Natural killer cell (primary cell): Measurements from ENCODE around the gene CASP10. TPM values are rescaled to one million over a fixed set of nuclear protein-coding genes. Genes with fewer than 3 reads are reported as not detected.

Source experiments
- ATAC-seq, 3 donors: fragments of 150-1000 bp in 2 of 3; fragments of 200-7000 bp in 1 of 3; cut with Tn5 transposase; 1 replicate in 1 of 3; 2 replicates in 2 of 3; pipeline ENCODE4 v1.10.0; 2021; ENCODE audit warnings: mild to moderate bottlenecking in 2 of 3, moderate library complexity in 2 of 3
- DNase-seq, 2 donors: peaks; one replicate each; pipeline versions ENCODE4 v3.0.0 to v3.0.0-alpha.2; 2013 to 2021; ENCODE audit warnings: mixed read lengths in 1 of 2
- H3K27ac ChIP-seq: one replicate; pipeline ENCODE4 v1.5.1; 2013; ENCODE audit warnings: mild to moderate bottlenecking, low read length
- H3K27me3 ChIP-seq: one replicate; pipeline ENCODE4 v1.6.1; 2013; ENCODE audit warnings: low read length; ENCODE audit not compliant: control insufficient read depth, insufficient read depth
- H3K36me3 ChIP-seq: one replicate; pipeline ENCODE4 v1.6.1; 2013; ENCODE audit warnings: low read length; ENCODE audit not compliant: control insufficient read depth, insufficient read depth
- H3K4me1 ChIP-seq: one replicate; pipeline ENCODE4 v1.6.1; 2013; ENCODE audit warnings: low read length; ENCODE audit not compliant: control insufficient read depth, insufficient read depth
- H3K4me3 ChIP-seq: one replicate; pipeline ENCODE4 v1.5.1; 2013; ENCODE audit warnings: low read length
- H3K9me3 ChIP-seq: one replicate; pipeline ENCODE4 v1.6.1; 2013; ENCODE audit warnings: low read length; ENCODE audit not compliant: control insufficient read depth, insufficient read depth
- H3K27ac Mint-ChIP-seq, 2 donors: one replicate each; pipeline ENCODE4 v1.8.0; 2022; ENCODE audit warnings: mild to moderate bottlenecking in 2 of 2, mixed read lengths in 2 of 2, moderate library complexity in 1 of 2
- H3K27me3 Mint-ChIP-seq, 2 donors: one replicate each; pipeline ENCODE4 v1.8.0; 2022; ENCODE audit warnings: low read depth in 2 of 2, mixed read lengths in 2 of 2
- H3K36me3 Mint-ChIP-seq: one replicate; pipeline ENCODE4 v1.8.0; 2022; ENCODE audit warnings: mixed read lengths
- H3K4me1 Mint-ChIP-seq, 2 donors: one replicate each; pipeline ENCODE4 v1.8.0; 2022; ENCODE audit warnings: mixed read lengths in 2 of 2
- H3K4me3 Mint-ChIP-seq: one replicate; pipeline ENCODE4 v1.8.0; 2022; ENCODE audit warnings: mild to moderate bottlenecking, moderate library complexity, mixed read lengths
- H3K9me3 Mint-ChIP-seq, 2 donors: one replicate each; pipeline ENCODE4 v1.8.0; 2022; ENCODE audit warnings: mixed read lengths in 2 of 2
- WGBS: methylation state at CpG from one replicate; pipeline ENCODE4 v1.1.7; 2013; ENCODE audit warnings: missing lambda C conversion rate; ENCODE audit not compliant: insufficient coverage; 5-methylcytosine and 5-hydroxymethylcytosine counted together
- intact Hi-C: fragments of 100-400 bp; cut with micrococcal nuclease; formaldehyde crosslinking; loops from one replicate; pipeline ENCODE4 v1.14.2; 2022
- total RNA-seq, 4 donors: library from RNA; stranded (reverse); fragments of 120-200 nt in 1 of 4; gene quantifications; one replicate each; pipeline versions ENCODE4 v1.2.3 to v1.2.4, GENCODE V29; 2013 to 2022
- TF ChIP-seq, protein P1 (sequence below): fragments of 200-600 bp; IDR thresholded peaks from one replicate; pipeline ENCODE4 v1.8.0; 2022; ENCODE audit warnings: antibody characterized with exemption

Gene CASP10
- total RNA-seq, 3 donors from 2014 or later (not counting 1 experiment from before 2014, with no cell fraction given), result 67.4 to 101 (median 75.3) TPM

DNA sequence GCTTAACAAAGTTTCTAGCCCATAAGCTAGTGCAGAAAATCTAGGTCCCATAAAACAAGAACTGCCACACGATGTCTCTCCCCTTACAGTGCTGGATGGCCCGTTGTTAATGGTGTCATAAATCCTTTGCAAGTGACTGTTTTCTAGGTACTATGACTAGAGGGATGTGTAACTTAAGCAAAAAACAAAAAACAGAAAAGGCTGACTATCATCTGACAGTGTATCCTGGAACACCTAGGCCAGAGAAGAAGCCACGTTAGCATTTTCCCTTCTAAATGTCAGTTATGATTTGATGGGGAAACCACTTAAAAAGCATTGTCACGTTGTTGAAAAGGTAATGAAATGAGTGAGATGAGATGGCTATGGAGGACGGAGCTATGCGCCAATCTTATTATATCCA, 79.8 kb downstream of the CASP10 start:
- 0% methylated on average over 3 of the region's 6 CpGs for WGBS
- Histone ChIP-seq H3K36me3 (peaks cover 9% of the 10 kb centered on the region), H3K4me1 (peaks cover 65% of the 10 kb centered on the region), H3K27ac (peak overlapping the region; percentile 66), H3K27me3 (no peaks in the 10 kb centered on the region), H3K9me3 (no peaks in the 10 kb centered on the region), H3K4me3 (peak overlapping the region; percentile 20)
- Mint-ChIP-seq H3K36me3 (no peaks in the 10 kb centered on the region), H3K9me3 (no peaks in the 10 kb centered on the region), H3K4me3 (peak overlapping the region; percentile 88), H3K27me3 (no peaks in the 10 kb centered on the region), H3K27ac (peak overlapping the region; percentile 100), H3K4me1 (peaks cover 83 to 92% of the 10 kb centered on the region in 2 donors)
- DNase-seq (peak in 1 of 2 donors; percentile 56), ATAC-seq (no peak)
- intact Hi-C loops, result loop anchor here (5.0 kb wide), 3 partner anchors 70 to 450 kb away; partner anchors contain the start of genes BZW1 and CLK1
- TF ChIP-seq, protein P1, sequence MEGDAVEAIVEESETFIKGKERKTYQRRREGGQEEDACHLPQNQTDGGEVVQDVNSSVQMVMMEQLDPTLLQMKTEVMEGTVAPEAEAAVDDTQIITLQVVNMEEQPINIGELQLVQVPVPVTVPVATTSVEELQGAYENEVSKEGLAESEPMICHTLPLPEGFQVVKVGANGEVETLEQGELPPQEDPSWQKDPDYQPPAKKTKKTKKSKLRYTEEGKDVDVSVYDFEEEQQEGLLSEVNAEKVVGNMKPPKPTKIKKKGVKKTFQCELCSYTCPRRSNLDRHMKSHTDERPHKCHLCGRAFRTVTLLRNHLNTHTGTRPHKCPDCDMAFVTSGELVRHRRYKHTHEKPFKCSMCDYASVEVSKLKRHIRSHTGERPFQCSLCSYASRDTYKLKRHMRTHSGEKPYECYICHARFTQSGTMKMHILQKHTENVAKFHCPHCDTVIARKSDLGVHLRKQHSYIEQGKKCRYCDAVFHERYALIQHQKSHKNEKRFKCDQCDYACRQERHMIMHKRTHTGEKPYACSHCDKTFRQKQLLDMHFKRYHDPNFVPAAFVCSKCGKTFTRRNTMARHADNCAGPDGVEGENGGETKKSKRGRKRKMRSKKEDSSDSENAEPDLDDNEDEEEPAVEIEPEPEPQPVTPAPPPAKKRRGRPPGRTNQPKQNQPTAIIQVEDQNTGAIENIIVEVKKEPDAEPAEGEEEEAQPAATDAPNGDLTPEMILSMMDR, result no peak

DNA sequence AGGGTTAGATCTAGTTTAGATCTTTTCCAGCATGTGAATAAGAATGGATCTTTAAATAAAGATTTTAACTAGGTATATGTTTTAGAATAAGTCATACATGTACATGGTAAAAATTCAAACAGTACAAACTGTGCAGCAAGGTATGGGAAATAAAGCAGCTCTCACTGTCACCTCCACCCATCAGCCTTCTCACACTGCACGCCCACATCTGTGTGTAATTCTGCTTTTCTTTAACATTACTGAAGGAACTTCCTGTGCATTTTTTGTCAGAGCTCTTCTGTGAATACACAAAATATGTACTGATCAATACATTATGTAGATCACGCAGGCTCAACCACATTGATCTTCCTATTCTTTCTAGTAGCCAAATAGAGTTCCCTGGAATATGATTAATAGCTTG, 80.8 kb downstream of the CASP10 start:
- peaks cover 78 to 87% of the 10 kb centered on the region in 2 donors for H3K4me1 Mint-ChIP-seq
- Histone ChIP-seq H3K4me3 (peak overlapping the region; percentile 20), H3K27ac (peak overlapping the region; percentile 69), H3K36me3 (peaks cover 18% of the 10 kb centered on the region), H3K27me3 (no peaks in the 10 kb centered on the region), H3K9me3 (no peaks in the 10 kb centered on the region), H3K4me1 (peaks cover 67% of the 10 kb centered on the region)
- WGBS, result 15% methylated on average over 2 of the region's 2 CpGs
- ATAC-seq (peak; percentile 22 to 62 (median 23)), DNase-seq (peak in 1 of 2 donors; percentile 55)
- no peaks in the 10 kb centered on the region for H3K9me3 Mint-ChIP-seq
- peak overlapping the region; percentile 100 for H3K27ac Mint-ChIP-seq
- H3K27me3 Mint-ChIP-seq, result no peaks in the 10 kb centered on the region
- intact Hi-C loops, result loop anchor here (5.0 kb wide), 3 partner anchors 71 to 451 kb away; partner anchors contain the start of genes BZW1 and CLK1
- no peaks in the 10 kb centered on the region for H3K36me3 Mint-ChIP-seq
- TF ChIP-seq, protein P1, result no peak
- H3K4me3 Mint-ChIP-seq, result peak overlapping the region; percentile 88

GRCh38 chr2:201264472-201265173, 81.7 kb downstream of the CASP10 start:
- Histone ChIP-seq H3K27ac (peak overlapping the region; percentile 69), H3K36me3 (peaks cover 25% of the 10 kb centered on the region), H3K9me3 (no peaks in the 10 kb centered on the region), H3K4me1 (peaks cover 66% of the 10 kb centered on the region), H3K27me3 (no peaks in the 10 kb centered on the region), H3K4me3 (no peak overlapping the region)
- no peaks in the 10 kb centered on the region for H3K36me3 Mint-ChIP-seq
- TF ChIP-seq, protein P1, result no peak
- intact Hi-C loops, result loop anchor here (5.0 kb wide), 3 partner anchors 72 to 452 kb away; partner anchors contain the start of genes BZW1 and CLK1
- ATAC-seq (no peak), DNase-seq (no peak)
- no peaks in the 10 kb centered on the region for H3K27me3 Mint-ChIP-seq
- H3K9me3 Mint-ChIP-seq, result no peaks in the 10 kb centered on the region
- H3K27ac Mint-ChIP-seq, result peak overlapping the region; percentile 100
- peak overlapping the region; percentile 88 for H3K4me3 Mint-ChIP-seq
- 59% methylated on average over 4 of the region's 7 CpGs for WGBS
- peaks cover 79 to 87% of the 10 kb centered on the region in 2 donors for H3K4me1 Mint-ChIP-seq
